ENCODE results near the gene HSH2D.
"Not testable (repeated sequence)": the region's sequence is repeated elsewhere in the genome, so short reads cannot be mapped to it uniquely, and the experiment has no call there.

- TF ChIP-seq CTCF (IDR thresholded peaks at IDR 0.05); POLR2A (IDR thresholded peaks at IDR 0.05; ENCODE audit: low read depth); POLR2AphosphoS5 (IDR thresholded peaks at IDR 0.05); EP300 (IDR thresholded peaks at IDR 0.05): not testable (repeated sequence)
Measured at GRCh38 chr19:16178866-16179265, 35.4 kb downstream of the HSH2D start.
